HG02840 (cell line): ENCODE measurements around the gene COX5B.

Source experiments
- ATAC-seq: cut with Tn5 transposase; IDR thresholded peaks from one replicate; pipeline ENCODE4 v1.9.1; 2021; ENCODE audit warnings: mild to moderate bottlenecking, moderate library complexity, moderate number of reproducible peaks; ENCODE audit not compliant: unreplicated experiment, low FRiP score

The COX5B gene

GRCh38 chr2:97653874-97654273 is 8.0 kb downstream of the COX5B start:
- no peak for ATAC-seq

GRCh38 chr2:97654309-97654708 is 8.4 kb downstream of the COX5B start:
- ATAC-seq: no peak

- ATAC-seq: no peak
These were observed 8.9 kb downstream of the COX5B start for GRCh38 chr2:97654791-97655190.

GRCh38 chr2:97656129-97656755 is 10.4 kb downstream of the COX5B start:
- no peak for ATAC-seq

GRCh38 chr2:97656905-97657587 is 11.2 kb downstream of the COX5B start:
- ATAC-seq: no peak

- no peak for ATAC-seq
These were observed 12.3 kb downstream of the COX5B start for GRCh38 chr2:97657986-97658690.

- no peak for ATAC-seq
These were observed 12.9 kb downstream of the COX5B start for GRCh38 chr2:97658691-97659157.

- no peak for ATAC-seq
These were observed 13.6 kb downstream of the COX5B start for GRCh38 chr2:97659256-97660043.

GRCh38 chr2:97660044-97660774 is 14.3 kb downstream of the COX5B start:
- ATAC-seq: no peak

- ATAC-seq: no peak
These were observed 15.0 kb downstream of the COX5B start for GRCh38 chr2:97660775-97661389.

- ATAC-seq: no peak
These were observed 16.1 kb downstream of the COX5B start for GRCh38 chr2:97661927-97662326.

GRCh38 chr2:97662386-97662894 is 16.6 kb downstream of the COX5B start:
- no peak for ATAC-seq

GRCh38 chr2:97662895-97663625 is 17.2 kb downstream of the COX5B start:
- peak; percentile 48 for ATAC-seq

GRCh38 chr2:97663626-97663961 is 17.7 kb downstream of the COX5B start:
- ATAC-seq: no peak

- peak; percentile 85 for ATAC-seq
These were observed 18.2 kb downstream of the COX5B start, which contains the start of gene ACTR1B for GRCh38 chr2:97663962-97664635. TSS of gene ACTR1B (minus strand) at chr2:97664044. CDS start at chr2:97663890, 154 bp downstream.

- ATAC-seq: no peak
These were observed 18.7 kb downstream of the COX5B start for GRCh38 chr2:97664636-97664970.

- ATAC-seq: no peak
These were observed 23.6 kb downstream of the COX5B start, which contains the start of gene C2orf92 for GRCh38 chr2:97669448-97669847. TSS of gene C2orf92 (plus strand) at chr2:97669713. CDS start at chr2:97669789, 76 bp downstream.

- no peak for ATAC-seq
These were observed 24.6 kb downstream of the COX5B start for GRCh38 chr2:97670471-97670870.
